HCT116 (cell line): ENCODE data around the gene TALDO1. TPM values are rescaled to one million over a fixed set of nuclear protein-coding genes. Genes with fewer than 3 reads are reported as not detected.
A peak's percentile ranks its signal among the peaks of the same experiment; 100 is the strongest.

Experiments used
- ATAC-seq: fragments of 200-7000 bp; cut with Tn5 transposase; 2 replicates; pipeline ENCODE4 v1.9.1; 2020; ENCODE audit warnings: mild to moderate bottlenecking, moderate library complexity
- BruUV-seq: library from RNA; stranded (reverse); fragments of 400-500 nt; replicated peaks from 2 replicates; lab custom pipeline; 2021; lab: Mats Ljungman, UMichigan
- CTCF ChIA-PET: fragments of 300-600 bp; sonication (Branson Sonifier 250); formaldehyde crosslinking; loops from one replicate; lab custom pipeline; 2021; ENCODE audit warnings: antibody characterized with exemption; lab: Charles Lee
- POLR2A ChIA-PET: fragments of 300-600, 350-600 bp; sonication (Branson Sonifier 250); formaldehyde crosslinking; loops from one replicate; lab custom pipeline; 2021; ENCODE audit warnings: antibody characterized with exemption; lab: Charles Lee
- RAD21 ChIA-PET, 2 experiments: fragments of 300-600 bp; sonication (Branson Sonifier 250); formaldehyde crosslinking; loops; one replicate each; lab custom pipeline; 2023; ENCODE audit warnings: low total read pairs in 2 of 2; ENCODE audit not compliant: uncharacterized antibody in 2 of 2, unreplicated experiment in 2 of 2, low non-redundant PET in 1 of 2; lab: Charles Lee
- DNase-seq: peaks from one replicate; pipeline ENCODE4 v3.0.0-alpha.2; 2010; ENCODE audit warnings: low read depth, low spot score
- H2AFZ ChIP-seq: fragments of 200-600 bp; shearing (Covaris generic), sonication (generic); 2 replicates; pipeline ENCODE4 v1.6.1; 2017; ENCODE audit warnings: low read depth, mixed run types, mixed read lengths, antibody characterized with exemption, low read length; ENCODE audit not compliant: poor library complexity, severe bottlenecking
- H3K27ac ChIP-seq: 2 replicates; pipeline ENCODE4 v1.5.1; 2012; ENCODE audit warnings: low read depth, low read length
- H3K27me3 ChIP-seq: fragments of 200-600 bp; sonication (generic); 2 replicates; pipeline ENCODE4 v1.6.1; 2016; ENCODE audit warnings: mixed run types, low read length, mixed read lengths; ENCODE audit not compliant: insufficient read depth
- H3K36me3 ChIP-seq, 2 experiments: fragments of 200-500 bp in 1 of 2; fragments of 200-600 bp in 1 of 2; sonication (Bioruptor generic) in 1 of 2; sonication (generic) in 1 of 2; 2 replicates each; pipeline versions ENCODE4 v1.5.1 to v1.6.1; 2014 to 2016; ENCODE audit warnings: low read length in 2 of 2, inconsistent platforms in 1 of 2, mixed read lengths in 1 of 2, mixed run types in 1 of 2; ENCODE audit not compliant: insufficient read depth in 2 of 2, control insufficient read depth in 1 of 2
- H3K4me1 ChIP-seq, 2 experiments: fragments of 200-600 bp in 1 of 2; sonication (generic) in 1 of 2; 2 replicates each; pipeline versions ENCODE4 v1.5.1 to v1.6.1; 2012 to 2017; ENCODE audit warnings: low read length in 2 of 2, inconsistent platforms in 1 of 2, mild to moderate bottlenecking in 1 of 2, mixed read lengths in 1 of 2, mixed run types in 1 of 2, moderate library complexity in 1 of 2; ENCODE audit not compliant: insufficient read depth in 2 of 2, control insufficient read depth in 1 of 2
- H3K4me2 ChIP-seq: fragments of 200-600 bp; sonication (generic); 2 replicates; pipeline ENCODE4 v1.6.1; 2017; ENCODE audit warnings: mixed run types, low read length, mixed read lengths
- H3K4me3 ChIP-seq, 2 experiments: fragments of 200-600 bp in 1 of 2; sonication (generic) in 1 of 2; replicated peaks in 1 of 2; 2 replicates each; pipeline ENCODE4 v1.5.1; 2011 to 2016; ENCODE audit warnings: low read length in 2 of 2, control low read depth in 1 of 2, low read depth in 1 of 2, mild to moderate bottlenecking in 1 of 2, mixed read lengths in 1 of 2, mixed run types in 1 of 2
- H3K79me2 ChIP-seq: fragments of 200-600 bp; sonication (generic); 2 replicates; pipeline ENCODE4 v1.6.1; 2017; ENCODE audit warnings: mild to moderate bottlenecking, mixed run types, low read length, moderate library complexity, mixed read lengths; ENCODE audit not compliant: insufficient read depth
- H3K9ac ChIP-seq: fragments of 200-600 bp; sonication (generic); 2 replicates; pipeline ENCODE4 v1.6.1; 2016; ENCODE audit warnings: low read length, mixed read lengths
- H3K9me2 ChIP-seq: fragments of 200-600 bp; sonication (generic), shearing (Covaris generic); 2 replicates; pipeline ENCODE4 v1.6.1; 2017; ENCODE audit warnings: mixed run types, mild to moderate bottlenecking, moderate library complexity; ENCODE audit not compliant: insufficient read depth
- H3K9me3 ChIP-seq, 2 experiments: fragments of 200-500 bp in 1 of 2; fragments of 200-600 bp in 1 of 2; sonication (Bioruptor generic) in 1 of 2; sonication (generic) in 1 of 2; 2 replicates each; pipeline ENCODE4 v1.6.1; 2014 to 2017; ENCODE audit warnings: low read length in 2 of 2, mixed read lengths in 2 of 2, inconsistent platforms in 1 of 2, low read depth in 1 of 2, mild to moderate bottlenecking in 1 of 2, mixed run types in 1 of 2, moderate library complexity in 1 of 2; ENCODE audit not compliant: control insufficient read depth in 1 of 2, insufficient read depth in 1 of 2
- H4K20me1 ChIP-seq: fragments of 200-600 bp; sonication (generic), shearing (Covaris generic); 2 replicates; pipeline ENCODE4 v1.6.1; 2017; ENCODE audit warnings: mixed run types, mild to moderate bottlenecking, moderate library complexity; ENCODE audit not compliant: insufficient read depth
- POLR2AphosphoS5 ChIP-seq: IDR thresholded peaks from 2 replicates; pipeline ENCODE4 v1.6.1; 2011; ENCODE audit warnings: mild to moderate bottlenecking, low read depth, low read length, moderate library complexity
- intact Hi-C: fragments of 100-400 bp; cut with micrococcal nuclease; formaldehyde crosslinking; loops from 2 replicates; pipeline ENCODE4 v1.10.0; 2022
- total RNA-seq: library from RNA; stranded (reverse); gene quantifications from one replicate; pipeline ENCODE4 v1.2.1, GENCODE V29; 2021; ENCODE audit not compliant: unreplicated experiment
- TF ChIP-seq, protein P1 (sequence below): IDR thresholded peaks from 2 replicates; pipeline ENCODE4 v1.6.1; 2011; ENCODE audit warnings: mild to moderate bottlenecking, low read length, moderate library complexity; ENCODE audit not compliant: insufficient replicate concordance; ENCODE audit errors: extremely low read depth

TALDO1 gene
- total RNA-seq, 1 experiment from 2014 or later: 242 TPM

- Histone ChIP-seq H3K36me3 (peaks cover 0 to 4% of the 10 kb centered on the region in 2 experiments; a peak in 1 of 4 replicates), H3K9me2 (no peaks in the 10 kb centered on the region), H3K9me3 (no peaks in the 10 kb centered on the region), H3K9ac (peak overlapping the region; percentile 94), H2AFZ (no peak overlapping the region), H3K79me2 (peaks cover 29% of the 10 kb centered on the region), H3K4me3 (peak overlapping the region; percentile 86 to 92), H3K27ac (peak overlapping the region; percentile 91), H4K20me1 (no peaks in the 10 kb centered on the region), H3K4me1 (peaks cover 23 to 52% of the 10 kb centered on the region in 2 experiments), H3K27me3 (no peaks in the 10 kb centered on the region), H3K4me2 (peak overlapping the region; percentile 97)
- ChIA-PET POLR2A (interaction anchor here (0.9 to 2.9 kb wide), 6 partner anchors 9 to 40 kb away, joined by 3 to 25 read pairs (median 6); partner anchors contain the start of gene RPLP2), RAD21 (interaction anchor here in 1 of 2 experiments (0.6 kb wide), 1 partner anchor 40 kb away, joined by 3 read pairs; no protein-coding TSS in a partner anchor), CTCF (interaction anchor here (0.6 to 1.1 kb wide), 3 partner anchors 11 to 156 kb away, joined by 3 to 6 read pairs (median 3); no protein-coding TSS in a partner anchor)
- intact Hi-C loops: no loop called here
- DNase-seq: no peak
- ATAC-seq: peak; percentile 26
- BruUV-seq: no TSS peak
- 0 out of 2 replicates have a peak, but pooled peaks have one; percentile 23 for TF ChIP-seq POLR2AphosphoS5
- TF ChIP-seq, protein P1, sequence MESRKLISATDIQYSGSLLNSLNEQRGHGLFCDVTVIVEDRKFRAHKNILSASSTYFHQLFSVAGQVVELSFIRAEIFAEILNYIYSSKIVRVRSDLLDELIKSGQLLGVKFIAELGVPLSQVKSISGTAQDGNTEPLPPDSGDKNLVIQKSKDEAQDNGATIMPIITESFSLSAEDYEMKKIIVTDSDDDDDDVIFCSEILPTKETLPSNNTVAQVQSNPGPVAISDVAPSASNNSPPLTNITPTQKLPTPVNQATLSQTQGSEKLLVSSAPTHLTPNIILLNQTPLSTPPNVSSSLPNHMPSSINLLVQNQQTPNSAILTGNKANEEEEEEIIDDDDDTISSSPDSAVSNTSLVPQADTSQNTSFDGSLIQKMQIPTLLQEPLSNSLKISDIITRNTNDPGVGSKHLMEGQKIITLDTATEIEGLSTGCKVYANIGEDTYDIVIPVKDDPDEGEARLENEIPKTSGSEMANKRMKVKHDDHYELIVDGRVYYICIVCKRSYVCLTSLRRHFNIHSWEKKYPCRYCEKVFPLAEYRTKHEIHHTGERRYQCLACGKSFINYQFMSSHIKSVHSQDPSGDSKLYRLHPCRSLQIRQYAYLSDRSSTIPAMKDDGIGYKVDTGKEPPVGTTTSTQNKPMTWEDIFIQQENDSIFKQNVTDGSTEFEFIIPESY: no peak
Measured at GRCh38 chr11:794766-795633, 47.7 kb downstream of the TALDO1 start.
